GM21619 (cell line): ENCODE measurements around the gene ANXA4.
A peak's percentile ranks its signal among the peaks of the same experiment; 100 is the strongest.

Experiments used
- ATAC-seq: cut with Tn5 transposase; IDR thresholded peaks from one replicate; pipeline ENCODE4 v1.9.1; 2021; ENCODE audit not compliant: unreplicated experiment

ANXA4 gene

GRCh38 chr2:69741575-69742321 is at the start of gene ANXA4:
Gene ANXA4, plus strand, starts transcription at chr2:69742134. Its CDS starts 39,432 bp downstream, at chr2:69781566.
- ATAC-seq = peak; percentile 76

- no peak for ATAC-seq
Measured at GRCh38 chr2:69692424-69692823, 49.5 kb upstream of the ANXA4 start.

- ATAC-seq = peak; percentile 79
Measured at GRCh38 chr2:69693059-69693774, 48.7 kb upstream of the ANXA4 start.

GRCh38 chr2:69693775-69694450 is 48.0 kb upstream of the ANXA4 start:
- ATAC-seq = no peak

GRCh38 chr2:69694894-69695849 is 46.8 kb upstream of the ANXA4 start:
- ATAC-seq = no peak

- no peak for ATAC-seq
Measured at GRCh38 chr2:69695850-69696216, 46.1 kb upstream of the ANXA4 start.

- no peak for ATAC-seq
Measured at GRCh38 chr2:69700381-69700780, 41.6 kb upstream of the ANXA4 start.

- ATAC-seq = no peak
Measured at GRCh38 chr2:69701100-69701945, 40.6 kb upstream of the ANXA4 start.

GRCh38 chr2:69703189-69703588 is 38.7 kb upstream of the ANXA4 start:
- ATAC-seq = no peak

GRCh38 chr2:69704446-69704845 is 37.5 kb upstream of the ANXA4 start:
- ATAC-seq = no peak

- ATAC-seq = no peak
Measured at GRCh38 chr2:69709290-69709689, 32.6 kb upstream of the ANXA4 start.

- ATAC-seq = no peak
Measured at GRCh38 chr2:69711971-69712370, 30.0 kb upstream of the ANXA4 start.

GRCh38 chr2:69714024-69714423 is 27.9 kb upstream of the ANXA4 start:
- ATAC-seq = no peak

- ATAC-seq = peak; percentile 90
Measured at GRCh38 chr2:69714539-69715220, 27.3 kb upstream of the ANXA4 start.

- ATAC-seq = no peak
Measured at GRCh38 chr2:69715964-69716363, 26.0 kb upstream of the ANXA4 start.

GRCh38 chr2:69716555-69717120 is 25.3 kb upstream of the ANXA4 start:
- no peak for ATAC-seq

- ATAC-seq = no peak
Measured at GRCh38 chr2:69717186-69717585, 24.7 kb upstream of the ANXA4 start.

GRCh38 chr2:69717861-69718273 is 24.1 kb upstream of the ANXA4 start:
- ATAC-seq = no peak
